HCT116 (cell line): ENCODE measurements around the gene MRTFB.

ENCODE experiments used
- ATF3 ChIP-seq: IDR thresholded peaks from 2 replicates; pipeline ENCODE4 v1.6.1; 2012
- CEBPB ChIP-seq: IDR thresholded peaks from 2 replicates; pipeline ENCODE4 v1.6.1; 2012; ENCODE audit warnings: low read depth
- CTCF ChIP-seq, 3 experiments: fragments of 200-600 bp in 1 of 3; sonication (generic) in 1 of 3; IDR thresholded peaks in 2 of 3; conservative IDR thresholded peaks in 1 of 3; 2 replicates each; pipeline ENCODE4 v1.5.1; 2012 to 2017; ENCODE audit warnings: low read depth in 2 of 3, low read length in 2 of 3, antibody characterized with exemption in 1 of 3, borderline replicate concordance in 1 of 3, control low read depth in 1 of 3, mild to moderate bottlenecking in 1 of 3, mixed read lengths in 1 of 3, mixed run types in 1 of 3, moderate library complexity in 1 of 3; ENCODE audit not compliant: insufficient read depth in 1 of 3
- MAX ChIP-seq: IDR thresholded peaks from 2 replicates; pipeline ENCODE4 v1.6.1; 2012
- POLR2A ChIP-seq: IDR thresholded peaks from 2 replicates; pipeline ENCODE4 v1.7.0; 2011; ENCODE audit warnings: borderline replicate concordance; ENCODE audit not compliant: insufficient read depth, insufficient read length; ENCODE audit errors: extremely low read depth
- YY1 ChIP-seq: IDR thresholded peaks from 2 replicates; pipeline ENCODE4 v1.6.1; 2011; ENCODE audit warnings: low read length, low read depth, moderate library complexity, mild to moderate bottlenecking; ENCODE audit not compliant: insufficient replicate concordance; ENCODE audit errors: extremely low read depth

- TF ChIP-seq ATF3, result no peak
- no peak for TF ChIP-seq POLR2A
- no peak for TF ChIP-seq YY1
- no peak for TF ChIP-seq MAX
- TF ChIP-seq CTCF (IDR thresholded peaks at IDR 0.05 in 2 of 3, conservative IDR thresholded peaks at IDR 0.05 in 1 of 3; ENCODE audit: borderline replicate concordance in 1 of 3, insufficient read depth in 1 of 3, low read depth in 2 of 3, low read length in 2 of 3), result no peak
- no peak for TF ChIP-seq CEBPB
Observed at GRCh38 chr16:14314116-14314515, 243.0 kb downstream of the MRTFB start.
